Measurements from ENCODE around the gene STAT3. TPM values are rescaled to one million over a fixed set of nuclear protein-coding genes. Genes with fewer than 3 reads are reported as not detected.
A peak's percentile ranks its signal among the peaks of the same experiment; 100 is the strongest.

Gene STAT3
- total and polyA plus RNA-seq, 2 of the 13 experiments (the other 11 are each of a cell fraction or from before 2014, with no cell fraction given), result 61.8 to 62.4 TPM

GRCh38 chr17:42312285-42313130 is 75.7 kb downstream of the STAT3 start (continued):
- TF ChIP-seq FIP1L1 (IDR thresholded peaks at IDR 0.05; ENCODE audit: borderline replicate concordance, insufficient read depth, low read depth, low read length) (no peak), ZNF180 (CRISPR knock-in tag; IDR thresholded peaks at IDR 0.05; ENCODE audit: borderline replicate concordance, low read depth) (no peak), CTCF (CRISPR knock-in tag; IDR thresholded peaks at IDR 0.05) (peak; percentile 96), ZNF30 (CRISPR knock-in tag; IDR thresholded peaks at IDR 0.05) (no peak), ZNF275 (CRISPR knock-in tag; IDR thresholded peaks at IDR 0.05; ENCODE audit: borderline replicate concordance) (no peak), NFKBIZ (CRISPR knock-in tag; IDR thresholded peaks at IDR 0.05) (0 out of 2 replicates have a peak, but pooled peaks have one; percentile 35), ATF1 (CRISPR knock-in tag; IDR thresholded peaks at IDR 0.05) (no peak), RBFOX2 (IDR thresholded peaks at IDR 0.05; ENCODE audit: low read depth, low read length) (peak; percentile 66), CENPX (CRISPR knock-in tag; IDR thresholded peaks at IDR 0.05) (no peak), ZBTB26 (CRISPR knock-in tag; IDR thresholded peaks at IDR 0.05; ENCODE audit: borderline replicate concordance) (no peak; the same call in 1 of the 2 replicates), GABPB1 (CRISPR knock-in tag; IDR thresholded peaks at IDR 0.05) (peak; percentile 75; the same call in 1 of the 2 replicates), ZBTB10 (CRISPR knock-in tag; IDR thresholded peaks at IDR 0.05; ENCODE audit: borderline replicate concordance) (peak; percentile 74; the same call in 1 of the 2 replicates), ZNF329 (CRISPR knock-in tag; IDR thresholded peaks at IDR 0.05; ENCODE audit: low read depth) (peak; percentile 82; the same call in 1 of the 2 replicates), CHCHD3 (CRISPR knock-in tag; IDR thresholded peaks at IDR 0.05) (no peak), ZNF234 (CRISPR knock-in tag; conservative IDR thresholded peaks at IDR 0.05) (0 out of 2 replicates have a peak, but pooled peaks have one; percentile 66), FOXA3 (CRISPR knock-in tag; IDR thresholded peaks at IDR 0.05) (peak; percentile 62; the same call in 1 of the 2 replicates), ZNF570 (CRISPR knock-in tag; IDR thresholded peaks at IDR 0.05; ENCODE audit: borderline replicate concordance) (no peak), ZNF639 (CRISPR knock-in tag; conservative IDR thresholded peaks at IDR 0.05) (no peak), RFXAP (CRISPR knock-in tag; IDR thresholded peaks at IDR 0.05; ENCODE audit: borderline replicate concordance) (peak; percentile 43; the same call in 1 of the 2 replicates), CREB1 (IDR thresholded peaks at IDR 0.05) (no peak), CREB1 (CRISPR knock-in tag; IDR thresholded peaks at IDR 0.05) (no peak)
